GM21360 (cell line): ENCODE data around the gene GNG7.
"Not testable (repeated sequence)": the region's sequence is repeated elsewhere in the genome, so short reads cannot be mapped to it uniquely, and the experiment has no call there.

Experiments
- ATAC-seq: cut with Tn5 transposase; IDR thresholded peaks from one replicate; pipeline ENCODE4 v1.9.1; 2021; ENCODE audit warnings: mild to moderate bottlenecking, moderate library complexity; ENCODE audit not compliant: unreplicated experiment

The GNG7 gene

GRCh38 chr19:2542341-2543069, 160.0 kb downstream of the GNG7 start:
- no peak for ATAC-seq

GRCh38 chr19:2540646-2541454, 161.6 kb downstream of the GNG7 start:
- ATAC-seq: no peak

DNA sequence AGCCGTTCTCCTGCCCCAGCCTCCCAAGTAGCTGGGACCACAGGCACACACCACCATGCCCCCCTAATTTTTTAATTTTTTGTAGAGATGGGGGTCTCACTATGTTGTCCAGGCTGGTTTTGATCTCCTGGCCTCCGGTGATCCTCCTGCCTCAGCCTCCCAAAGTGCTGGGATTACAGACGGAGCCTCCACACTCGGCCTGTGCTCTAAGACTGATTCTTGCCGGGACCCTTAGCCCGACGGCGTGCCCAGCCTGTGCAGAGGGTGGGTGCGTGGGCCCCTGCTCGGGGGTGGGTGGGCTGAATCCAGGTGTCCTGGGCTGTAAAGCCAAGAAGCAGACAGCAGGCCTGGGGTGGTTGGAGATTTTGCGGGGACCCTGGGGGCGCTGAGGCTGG, 162.2 kb downstream of the GNG7 start:
- no peak for ATAC-seq

GRCh38 chr19:2538096-2538757, 164.3 kb downstream of the GNG7 start:
- no peak for ATAC-seq

- ATAC-seq: not testable (repeated sequence)
These were observed 164.9 kb downstream of the GNG7 start for GRCh38 chr19:2537584-2537983.

GRCh38 chr19:2536461-2536860, 166.0 kb downstream of the GNG7 start:
- ATAC-seq: no peak

- no peak for ATAC-seq
These were observed 168.0 kb downstream of the GNG7 start for GRCh38 chr19:2534423-2535013.

- ATAC-seq: no peak
These were observed 168.6 kb downstream of the GNG7 start for GRCh38 chr19:2533686-2534422.

DNA sequence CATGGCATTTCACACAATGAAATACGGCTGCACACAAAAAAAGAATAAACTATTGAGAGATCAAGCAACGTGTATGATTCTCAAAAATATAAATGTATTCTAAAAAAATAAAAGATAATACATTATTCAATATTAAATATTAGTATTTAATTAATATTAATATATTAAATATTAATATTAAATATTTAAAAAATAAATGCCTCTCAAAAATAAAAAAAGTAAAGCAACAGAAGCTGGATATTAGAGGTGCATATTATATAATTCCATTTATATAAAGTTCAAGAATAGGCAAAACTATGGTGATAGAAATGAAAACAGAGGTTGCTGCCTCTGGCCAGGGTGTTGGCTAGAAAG, 169.4 kb downstream of the GNG7 start:
- no peak for ATAC-seq

DNA sequence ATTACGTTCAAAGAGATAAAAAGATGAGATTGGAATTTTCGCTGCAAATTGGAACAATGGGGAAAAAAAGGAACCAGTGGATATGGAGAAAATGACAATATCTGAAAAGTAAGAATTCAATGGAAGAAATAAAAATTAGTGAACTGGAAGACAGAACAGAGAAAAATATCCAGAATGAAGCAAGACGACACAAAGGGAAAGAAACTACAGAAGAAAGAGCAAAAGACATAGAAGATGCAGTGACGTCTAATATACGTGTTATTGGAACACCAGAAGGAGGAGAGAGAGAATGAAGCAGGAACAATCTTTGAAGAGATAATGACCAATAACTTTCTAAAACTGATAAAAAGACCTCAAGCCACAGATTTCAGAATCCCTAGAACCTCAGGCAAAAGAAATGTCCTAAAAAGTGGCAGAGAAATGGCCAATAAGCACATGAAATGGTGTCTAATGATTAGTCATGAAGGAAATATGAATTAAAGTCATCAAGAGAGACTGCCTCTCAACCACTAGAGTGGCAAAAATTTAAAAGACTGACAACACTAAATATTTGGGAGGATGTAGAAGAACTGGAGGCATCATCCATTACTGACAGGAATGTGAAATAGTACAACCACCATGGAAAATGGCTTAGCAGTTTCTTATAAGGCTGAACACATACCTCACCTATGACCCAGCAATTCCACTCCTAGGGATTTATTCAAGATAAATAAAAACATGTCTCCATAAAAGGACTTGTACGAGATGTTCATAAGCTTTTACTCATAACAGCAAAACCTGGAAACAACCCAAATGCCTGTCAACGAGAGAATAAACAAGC, 170.0 kb downstream of the GNG7 start:
- no peak for ATAC-seq

- not testable (repeated sequence) for ATAC-seq
These were observed 172.6 kb downstream of the GNG7 start for GRCh38 chr19:2529942-2530341.

- no peak for ATAC-seq
These were observed 173.0 kb downstream of the GNG7 start for GRCh38 chr19:2529473-2529918.

DNA sequence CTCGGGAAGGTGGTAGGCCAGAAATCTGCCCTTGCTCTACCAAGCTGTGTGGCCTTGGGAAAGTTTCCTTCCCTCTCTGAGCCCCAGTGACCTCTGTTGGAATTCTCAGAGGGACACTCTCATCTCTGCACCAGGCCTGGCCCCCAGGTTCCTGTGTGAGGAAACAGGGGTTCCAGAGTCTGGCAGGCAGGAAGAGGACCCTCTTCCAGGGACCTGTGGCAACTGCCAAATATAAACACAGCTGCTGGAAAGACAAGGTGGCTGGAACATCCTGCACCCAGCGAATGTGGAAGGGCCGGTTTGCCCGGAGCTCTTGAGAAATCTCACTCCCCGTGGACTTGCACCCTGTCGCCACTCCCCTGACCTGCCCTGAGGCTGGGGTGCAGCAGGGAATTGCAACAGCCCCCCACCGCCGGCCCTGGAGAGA, 173.8 kb downstream of the GNG7 start:
- no peak for ATAC-seq

DNA sequence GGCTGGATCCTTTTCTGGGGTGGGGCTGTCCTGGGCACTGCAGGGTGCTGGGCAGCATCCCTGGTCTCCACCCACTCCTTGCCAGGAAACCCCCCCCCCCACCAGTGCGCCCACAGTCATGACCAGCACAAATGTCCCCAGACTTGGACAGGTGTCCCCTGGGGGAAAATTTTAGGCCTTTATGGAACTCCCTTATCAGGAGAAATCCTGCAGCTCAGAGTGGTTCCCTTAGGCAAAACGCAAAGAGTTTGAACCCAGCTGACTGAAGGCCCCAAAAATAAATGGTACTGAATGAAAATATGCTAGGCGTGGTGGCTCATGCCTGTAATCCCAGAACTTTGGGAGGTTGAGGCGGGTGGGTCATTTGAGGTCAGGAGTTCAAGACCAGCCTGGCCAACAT, 174.8 kb downstream of the GNG7 start:
- no peak for ATAC-seq

- no peak for ATAC-seq
These were observed 175.3 kb downstream of the GNG7 start for GRCh38 chr19:2527171-2527570.

DNA sequence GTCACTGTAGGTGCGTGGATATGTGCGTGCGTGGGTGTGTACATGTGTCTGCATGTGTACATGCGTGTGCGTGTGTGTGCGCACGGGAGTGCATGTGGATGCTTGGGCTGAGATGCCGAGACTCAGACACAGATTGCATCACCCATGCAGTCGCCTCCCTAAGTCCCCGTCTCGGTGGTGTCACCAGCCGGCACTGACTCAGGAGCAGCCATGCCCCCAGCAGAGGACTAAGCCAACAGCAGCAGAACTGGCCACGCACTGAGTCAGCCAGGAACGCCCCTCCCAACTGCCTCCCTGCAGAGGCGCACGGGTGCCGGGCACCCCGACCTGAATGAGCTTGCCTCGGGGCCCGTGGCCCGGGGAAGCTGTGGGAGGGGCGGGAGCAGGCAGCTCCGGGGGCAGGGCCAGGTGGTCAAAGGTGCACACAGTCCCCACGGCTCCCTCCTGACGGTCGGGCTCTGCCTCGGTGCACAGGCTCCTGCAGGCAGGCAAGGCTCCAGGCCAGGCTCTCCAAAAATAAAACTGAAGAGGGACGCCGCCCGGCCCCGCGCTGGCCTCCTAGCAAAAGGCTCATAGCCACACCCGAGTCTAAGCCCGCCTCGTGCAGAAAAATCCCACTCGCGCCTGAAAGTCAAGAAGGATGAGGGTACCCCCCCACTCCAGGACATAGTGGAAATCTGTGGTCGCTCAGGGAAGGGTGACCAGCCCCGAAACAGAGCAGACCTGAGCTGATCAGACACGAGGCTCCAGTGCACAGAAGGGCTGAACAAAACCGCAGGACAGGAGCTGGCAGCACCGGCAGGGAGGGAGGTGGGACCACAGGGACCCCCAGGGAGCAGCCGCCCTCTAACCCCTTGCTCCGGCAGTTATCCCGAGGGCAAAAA, 177.4 kb downstream of the GNG7 start:
- no peak for ATAC-seq

DNA sequence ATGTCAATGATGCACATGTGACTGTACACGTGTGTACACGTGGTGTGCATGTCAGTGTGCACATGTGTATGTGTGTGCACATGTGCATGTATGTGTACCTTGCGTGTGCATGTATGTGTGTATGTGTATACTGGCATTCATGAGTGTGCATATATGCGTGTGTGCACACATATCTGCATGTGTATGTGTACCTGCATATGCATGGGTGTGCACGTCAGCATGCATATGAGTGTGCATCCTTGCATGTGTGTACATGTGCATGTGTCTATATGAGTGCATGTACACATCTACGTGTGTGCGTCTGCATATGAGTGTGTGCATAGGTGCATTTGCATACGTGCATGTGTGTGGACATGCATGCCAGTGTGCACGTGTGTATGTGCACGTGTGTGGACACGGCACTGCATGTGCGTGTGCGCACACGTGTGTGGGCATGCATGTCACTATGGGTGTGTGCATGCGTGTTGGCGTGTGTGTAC, 178.1 kb downstream of the GNG7 start:
- ATAC-seq: no peak

DNA sequence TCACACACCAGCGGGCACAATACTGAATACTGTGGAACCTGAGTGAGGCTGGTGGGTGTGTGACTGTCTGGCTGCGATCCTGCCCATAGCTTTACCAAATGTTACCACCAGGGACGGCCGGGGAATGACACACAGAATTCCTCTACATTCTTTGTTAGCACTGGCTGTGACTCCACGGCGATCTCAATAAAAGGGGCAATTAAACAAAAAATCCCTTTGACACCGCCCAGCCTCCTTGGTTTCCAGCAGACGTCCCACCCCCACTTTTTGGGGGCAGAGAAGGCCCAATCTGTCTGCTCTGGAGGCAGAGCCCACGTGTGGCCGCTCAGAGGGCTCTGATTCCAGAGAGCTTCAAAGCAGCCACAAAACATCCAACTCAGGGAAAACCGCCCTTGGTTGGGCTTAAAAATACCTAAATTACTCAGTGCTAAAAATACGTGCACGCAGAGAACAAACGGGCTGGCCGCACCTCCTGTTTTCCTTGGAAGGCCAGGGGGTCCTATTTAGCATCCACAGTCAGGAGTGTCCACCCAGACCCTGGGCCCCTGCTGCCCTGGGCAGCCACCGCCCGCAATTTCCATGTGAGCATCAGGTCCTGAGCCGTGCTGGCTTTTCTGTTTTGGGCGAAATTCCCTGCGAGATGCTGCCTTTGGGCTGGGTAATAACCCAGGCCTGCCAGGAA, 178.7 kb downstream of the GNG7 start:
- ATAC-seq: no peak
